NCI-H1930 (cell line): ENCODE data around the gene BCKDK.
"Not testable (repeated sequence)": the region's sequence is repeated elsewhere in the genome, so short reads cannot be mapped to it uniquely, and the experiment has no call there.

Experiments
- DNase-seq, 2 experiments: peaks; one replicate each; lab custom pipeline; 2025; lab: John Stamatoyannopoulos, UW

BCKDK gene

GRCh38 chr16:31127182-31127581, 19.0 kb downstream of the BCKDK start:
- DNase-seq, result no peak

- DNase-seq, result no peak
These were observed 20.8 kb downstream of the BCKDK start for GRCh38 chr16:31128711-31129567.

GRCh38 chr16:31129568-31130335, 21.6 kb downstream of the BCKDK start:
- no peak for DNase-seq

GRCh38 chr16:31130336-31130891, 22.2 kb downstream of the BCKDK start:
- DNase-seq, result no peak

- DNase-seq, result no peak
These were observed 22.7 kb downstream of the BCKDK start for GRCh38 chr16:31130899-31131298.

GRCh38 chr16:31131416-31131815, 23.2 kb downstream of the BCKDK start:
- DNase-seq, result no peak

- DNase-seq, result no peak
These were observed 23.7 kb downstream of the BCKDK start for GRCh38 chr16:31131841-31132271.

GRCh38 chr16:31132303-31132979, 24.3 kb downstream of the BCKDK start:
- no peak for DNase-seq

GRCh38 chr16:31133046-31133501, 24.9 kb downstream of the BCKDK start:
- no peak for DNase-seq

GRCh38 chr16:31134091-31134571, 25.9 kb downstream of the BCKDK start:
- no peak for DNase-seq

- no peak for DNase-seq
These were observed 26.7 kb downstream of the BCKDK start for GRCh38 chr16:31134625-31135534.

- DNase-seq, result no peak
These were observed 27.5 kb downstream of the BCKDK start, which contains the start of gene PRSS8 for GRCh38 chr16:31135535-31136286. PRSS8 (minus strand) TSS chr16:31135727; CDS start chr16:31135498, 229 bp downstream.

GRCh38 chr16:31136287-31136662, 28.1 kb downstream of the BCKDK start:
- DNase-seq, result no peak

- not testable (repeated sequence) for DNase-seq
These were observed 28.8 kb downstream of the BCKDK start for GRCh38 chr16:31136822-31137499.

GRCh38 chr16:31138621-31139578, 30.7 kb downstream of the BCKDK start:
- DNase-seq, result no peak

GRCh38 chr16:31141071-31141469, 32.9 kb downstream of the BCKDK start:
- not testable (repeated sequence) for DNase-seq

GRCh38 chr16:31141489-31142108, 33.4 kb downstream of the BCKDK start:
- DNase-seq, result no peak
